A549 (cell line): Measurements from ENCODE around the gene MAZ. TPM values are rescaled to one million over a fixed set of nuclear protein-coding genes. Genes with fewer than 3 reads are reported as not detected.

ENCODE experiments used
- ATAC-seq, 2 experiments: fragments of 200-7000 bp in 1 of 2; fragments of >200 bp in 1 of 2; cut with Nextera tagmentation in 1 of 2; cut with Tn5 transposase in 1 of 2; 3 replicates each; pipeline versions ENCODE4 v1.8.0 to v1.9.1; 2018 to 2020; ENCODE audit warnings: mild to moderate bottlenecking in 1 of 2, moderate library complexity in 1 of 2
- CTCF ChIA-PET: fragments of 300-600 bp; sonication (Branson Sonifier 250); formaldehyde crosslinking; extraction: SDS; loops from one replicate; lab custom pipeline; 2021; ENCODE audit warnings: antibody characterized with exemption, inconsistent platforms; lab: Yijun Ruan, JAX
- POLR2A ChIA-PET: fragments of 350-600 bp; formaldehyde crosslinking; extraction: SDS; loops from one replicate; lab custom pipeline; 2021; ENCODE audit warnings: antibody characterized with exemption, inconsistent platforms; lab: Yijun Ruan, JAX
- DNase-seq, 2 experiments: peaks; one replicate each; pipeline versions ENCODE4 v3.0.0 to v3.0.0-alpha.2; 2011 to 2016; ENCODE audit warnings: low read depth in 1 of 2, low spot score in 1 of 2
- FAIRE-seq: peaks from 2 replicates; lab custom pipeline; 2011; peaks lifted over from hg19 to GRCh38; lab: Jason Lieb, UNC
- H3K27ac ChIP-seq, 2 experiments: fragments of >200 bp; sonication (Bioruptor Twin); formaldehyde crosslinking; 3 replicates each; pipeline ENCODE4 v1.5.1; 2016 to 2017
- H3K4me1 ChIP-seq: fragments of >200 bp; sonication (Bioruptor Twin); formaldehyde crosslinking; 3 replicates; pipeline ENCODE4 v1.6.1; 2016
- H3K4me2 ChIP-seq: fragments of >200 bp; sonication (Bioruptor Twin); formaldehyde crosslinking; 3 replicates; pipeline ENCODE4 v1.6.1; 2016
- H3K4me3 ChIP-seq: fragments of >200 bp; sonication (Bioruptor Twin); formaldehyde crosslinking; 3 replicates; pipeline ENCODE4 v1.5.1; 2016
- H3K9me3 ChIP-seq: fragments of >200 bp; sonication (Bioruptor Twin); formaldehyde crosslinking; 3 replicates; pipeline ENCODE4 v1.6.1; 2016
- CHD2 ChIP-seq: fragments of 150-350 bp; IDR thresholded peaks from 2 replicates; pipeline ENCODE4 v1.6.1; 2014; ENCODE audit warnings: low read length; ENCODE audit not compliant: partially characterized antibody
- CHD4 ChIP-seq: fragments of 200-600 bp; sonication (generic); IDR thresholded peaks from 2 replicates; pipeline ENCODE4 v1.6.1; 2016; ENCODE audit warnings: antibody characterized with exemption, mild to moderate bottlenecking, borderline replicate concordance
- EHMT2 ChIP-seq: fragments of 200-600 bp; sonication (generic); IDR thresholded peaks from 2 replicates; pipeline ENCODE4 v1.6.1; 2016; ENCODE audit warnings: antibody characterized with exemption, low read depth, mild to moderate bottlenecking, moderate library complexity
- ESRRA ChIP-seq: fragments of 150-350 bp; IDR thresholded peaks from 2 replicates; pipeline ENCODE4 v1.6.1; 2014; ENCODE audit warnings: mild to moderate bottlenecking, low read length, borderline replicate concordance
- GATA3 ChIP-seq: IDR thresholded peaks from 2 replicates; pipeline ENCODE4 v1.6.1; 2012; ENCODE audit warnings: borderline replicate concordance
- HDAC2 ChIP-seq: fragments of 200-600 bp; sonication (generic); IDR thresholded peaks from 2 replicates; pipeline ENCODE4 v1.6.1; 2016
- HEYL ChIP-seq: fragments of 250-450 bp; sonication (Bioruptor Pico); IDR thresholded peaks from 2 replicates; pipeline ENCODE4 v1.8.0; 2021; ENCODE audit warnings: mild to moderate bottlenecking, moderate library complexity
- HOXA7 ChIP-seq: fragments of 250-450 bp; sonication (Bioruptor Pico); IDR thresholded peaks from 2 replicates; pipeline ENCODE4 v1.5.0; 2020; ENCODE audit warnings: mild to moderate bottlenecking, moderate library complexity
- HOXB13 ChIP-seq: fragments of 250-450 bp; sonication (Bioruptor Pico); IDR thresholded peaks from 2 replicates; pipeline ENCODE4 v1.5.0; 2020; ENCODE audit warnings: low read depth, mild to moderate bottlenecking, moderate library complexity
- KDM5A ChIP-seq: fragments of 200-600 bp; sonication (generic); IDR thresholded peaks from 2 replicates; pipeline ENCODE4 v1.6.1; 2016; ENCODE audit warnings: antibody characterized with exemption, mild to moderate bottlenecking
- MAFK ChIP-seq: fragments of 450-650 bp; IDR thresholded peaks from 2 replicates; pipeline ENCODE4 v1.6.1; 2014; ENCODE audit not compliant: partially characterized antibody
- RCOR1 ChIP-seq: fragments of 150-350 bp; IDR thresholded peaks from 2 replicates; pipeline ENCODE4 v1.6.1; 2014; ENCODE audit warnings: antibody characterized with exemption, low read length, low read depth
- RFX5 ChIP-seq: fragments of 450-650 bp; IDR thresholded peaks from 2 replicates; pipeline ENCODE4 v1.7.1; 2014; ENCODE audit warnings: antibody characterized with exemption, mild to moderate bottlenecking, moderate library complexity
- SREBF2 ChIP-seq: fragments of 450-650 bp; IDR thresholded peaks from 2 replicates; pipeline ENCODE4 v1.6.1; 2014; ENCODE audit warnings: mild to moderate bottlenecking, moderate library complexity
- ZFP36 ChIP-seq: fragments of 450-650 bp; IDR thresholded peaks from 2 replicates; pipeline ENCODE4 v1.6.1; 2014; ENCODE audit warnings: borderline replicate concordance; ENCODE audit not compliant: partially characterized antibody
- WGBS: methylation state at CpG from one replicate; pipeline ENCODE4 v1.1.6; 2017; ENCODE audit errors: missing lambda C conversion rate; 5-methylcytosine and 5-hydroxymethylcytosine counted together
- polyA plus RNA-seq, 4 experiments: library from polyadenylated mRNA; depleted of rRNA in 3 of 4; stranded (reverse); fragments of >200 nt; fragmentation: RNase III in 1 of 4; extraction: RNeasy Plus Mini Kit Qiagen cat#74134 plus additional on column Dnase treatment in 1 of 4; gene quantifications; 2 replicates in 3 of 4; 3 replicates in 1 of 4; pipeline ENCODE4 v1.2.3, GENCODE V29; 2011 to 2017
- TF ChIP-seq, protein P1 (sequence below): IDR thresholded peaks from 2 replicates; pipeline ENCODE4 v1.6.1; 2012; ENCODE audit warnings: low read depth, borderline replicate concordance
- TF ChIP-seq, protein P2 (sequence below): IDR thresholded peaks from 2 replicates; pipeline ENCODE4 v1.6.1; 2012
- TF ChIP-seq, protein P3 (sequence below): fragments of 150-350 bp; IDR thresholded peaks from 2 replicates; pipeline ENCODE4 v1.6.1; 2014; ENCODE audit warnings: low read depth, mild to moderate bottlenecking, low read length
- TF ChIP-seq, protein P4 (sequence below): fragments of >200 bp; sonication (Bioruptor Twin); formaldehyde crosslinking; IDR thresholded peaks from 2 replicates; pipeline ENCODE4 v1.6.1; 2016
- TF ChIP-seq, protein P5 (sequence below): fragments of >200 bp; sonication (Bioruptor Twin); formaldehyde crosslinking; IDR thresholded peaks from 3 replicates; pipeline ENCODE4 v1.6.1; 2016

Gene MAZ
- polyA plus RNA-seq, 2 of the 4 experiments (the other 2 are of a cell fraction), result 79.6 to 231 TPM

DNA sequence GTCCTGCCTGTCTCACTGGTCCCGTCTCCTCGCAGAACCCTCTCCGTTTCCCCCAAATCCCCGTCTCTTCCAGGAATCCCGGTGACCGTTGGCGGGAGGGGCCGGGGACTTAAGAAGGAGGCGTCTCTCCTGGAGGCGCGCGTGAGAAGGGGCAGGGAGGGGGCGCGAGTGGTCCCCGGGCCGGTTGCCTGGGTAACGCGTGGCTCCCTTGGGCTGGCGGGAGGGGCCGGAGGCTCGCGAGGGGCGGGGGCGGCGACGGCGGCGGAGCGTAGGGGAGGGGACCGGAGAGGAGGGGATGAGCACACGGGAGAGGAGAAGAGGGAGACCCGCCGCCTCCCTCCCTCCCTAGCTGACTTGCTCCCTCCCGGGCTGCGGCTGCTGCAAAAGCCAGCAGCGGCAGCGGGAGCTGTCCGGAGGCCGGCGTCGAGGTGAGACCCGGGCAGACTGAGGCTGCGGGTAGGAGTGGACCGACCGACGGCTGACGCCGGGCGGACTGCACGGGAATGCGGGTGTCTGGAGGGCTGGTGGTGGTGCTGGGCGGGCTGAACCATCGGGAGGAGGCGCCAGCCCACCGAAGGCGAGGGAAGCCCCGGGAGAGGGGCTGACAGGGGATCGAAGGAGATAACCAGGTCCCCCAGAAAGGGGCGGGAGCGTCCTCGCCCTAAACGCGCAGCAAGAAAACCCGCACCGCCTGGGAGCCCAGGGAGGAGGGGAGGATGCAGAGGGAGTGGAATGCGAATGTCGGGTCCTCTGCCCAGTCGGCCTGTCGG lies 5.8 kb downstream of the MAZ start, which contains the start of gene PRRT2:
PRRT2 (plus strand) TSS at position 298 of the 770 bp plus-strand sequence. CDS start 862 bp downstream, outside the sequence.
- DNase-seq (no peak), ATAC-seq (peak; percentile 0 to 2; a peak in 3 of 6 replicates), FAIRE-seq (no peak)
- Histone ChIP-seq H3K27ac (peak within 1 kb of the TSS; percentile 56 to 98), H3K9me3 (no peaks in the 10 kb centered on the region), H3K4me1 (peaks cover 47% of the 10 kb centered on the region), H3K4me3 (peak within 1 kb of the TSS; percentile 43), H3K4me2 (peak within 1 kb of the TSS; percentile 94)
- ChIA-PET POLR2A (interaction anchor here (0.5 to 0.9 kb wide), 2 partner anchors 161 to 345 kb away, joined by 3 to 4 read pairs; partner anchors contain the start of gene TAOK2), CTCF (interaction anchor here (0.6 to 24.4 kb wide), 6 partner anchors 15 to 220 kb away, joined by 3 to 568 read pairs (median 4); partner anchors contain the start of gene KIF22)
- no peak for TF ChIP-seq HDAC2
- no peak for TF ChIP-seq MAFK
- no peak for TF ChIP-seq HOXB13 (CRISPR knock-in tag)
- no peak for TF ChIP-seq RCOR1
- TF ChIP-seq, protein P1, sequence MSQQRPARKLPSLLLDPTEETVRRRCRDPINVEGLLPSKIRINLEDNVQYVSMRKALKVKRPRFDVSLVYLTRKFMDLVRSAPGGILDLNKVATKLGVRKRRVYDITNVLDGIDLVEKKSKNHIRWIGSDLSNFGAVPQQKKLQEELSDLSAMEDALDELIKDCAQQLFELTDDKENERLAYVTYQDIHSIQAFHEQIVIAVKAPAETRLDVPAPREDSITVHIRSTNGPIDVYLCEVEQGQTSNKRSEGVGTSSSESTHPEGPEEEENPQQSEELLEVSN, result peak; percentile 15; the same call in 1 of the 2 replicates
- TF ChIP-seq KDM5A, result no peak
- TF ChIP-seq, protein P2, sequence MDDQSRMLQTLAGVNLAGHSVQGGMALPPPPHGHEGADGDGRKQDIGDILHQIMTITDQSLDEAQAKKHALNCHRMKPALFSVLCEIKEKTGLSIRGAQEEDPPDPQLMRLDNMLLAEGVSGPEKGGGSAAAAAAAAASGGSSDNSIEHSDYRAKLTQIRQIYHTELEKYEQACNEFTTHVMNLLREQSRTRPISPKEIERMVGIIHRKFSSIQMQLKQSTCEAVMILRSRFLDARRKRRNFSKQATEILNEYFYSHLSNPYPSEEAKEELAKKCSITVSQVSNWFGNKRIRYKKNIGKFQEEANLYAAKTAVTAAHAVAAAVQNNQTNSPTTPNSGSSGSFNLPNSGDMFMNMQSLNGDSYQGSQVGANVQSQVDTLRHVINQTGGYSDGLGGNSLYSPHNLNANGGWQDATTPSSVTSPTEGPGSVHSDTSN, result 0 out of 2 replicates have a peak, but pooled peaks have one; percentile 20
- TF ChIP-seq ESRRA, result no peak
- 26% methylated on average over 34 of the region's 69 CpGs for WGBS

DNA sequence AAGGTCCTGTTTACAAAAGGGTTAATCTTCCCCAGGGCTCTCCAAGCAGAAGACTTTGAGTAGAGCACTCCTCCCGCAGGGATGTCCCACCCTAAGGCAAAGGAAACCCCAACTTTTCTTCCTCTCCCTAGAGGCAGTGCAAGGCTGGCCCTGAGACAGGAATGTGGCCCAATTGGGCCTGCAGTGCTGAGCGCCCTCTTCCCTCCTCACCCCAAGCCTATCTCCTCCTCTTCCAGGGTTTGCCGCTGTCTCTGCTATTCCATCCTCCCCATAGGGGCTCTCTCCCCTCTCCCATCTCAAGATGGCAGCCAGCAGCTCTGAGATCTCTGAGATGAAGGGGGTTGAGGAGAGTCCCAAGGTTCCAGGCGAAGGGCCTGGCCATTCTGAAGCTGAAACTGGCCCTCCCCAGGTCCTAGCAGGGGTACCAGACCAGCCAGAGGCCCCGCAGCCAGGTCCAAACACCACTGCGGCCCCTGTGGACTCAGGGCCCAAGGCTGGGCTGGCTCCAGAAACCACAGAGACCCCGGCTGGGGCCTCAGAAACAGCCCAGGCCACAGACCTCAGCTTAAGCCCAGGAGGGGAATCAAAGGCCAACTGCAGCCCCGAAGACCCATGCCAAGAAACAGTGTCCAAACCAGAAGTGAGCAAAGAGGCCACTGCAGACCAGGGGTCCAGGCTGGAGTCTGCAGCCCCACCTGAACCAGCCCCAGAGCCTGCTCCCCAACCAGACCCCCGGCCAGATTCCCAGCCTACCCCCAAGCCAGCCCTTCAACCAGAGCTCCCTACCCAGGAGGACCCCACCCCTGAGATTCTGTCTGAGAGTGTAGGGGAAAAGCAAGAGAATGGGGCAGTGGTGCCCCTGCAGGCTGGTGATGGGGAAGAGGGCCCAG lies 6.7 kb downstream of the MAZ start:
- H3K27ac ChIP-seq, result peak overlapping the region in 1 of 2 experiments; percentile 88; a peak in 2 of 6 replicates
- ChIA-PET POLR2A (no interaction called here), CTCF (interaction anchor here (0.6 to 24.4 kb wide), 6 partner anchors 14 to 219 kb away, joined by 3 to 568 read pairs (median 4); partner anchors contain the start of gene KIF22)
- TF ChIP-seq CHD4, result no peak
- TF ChIP-seq, protein P3, sequence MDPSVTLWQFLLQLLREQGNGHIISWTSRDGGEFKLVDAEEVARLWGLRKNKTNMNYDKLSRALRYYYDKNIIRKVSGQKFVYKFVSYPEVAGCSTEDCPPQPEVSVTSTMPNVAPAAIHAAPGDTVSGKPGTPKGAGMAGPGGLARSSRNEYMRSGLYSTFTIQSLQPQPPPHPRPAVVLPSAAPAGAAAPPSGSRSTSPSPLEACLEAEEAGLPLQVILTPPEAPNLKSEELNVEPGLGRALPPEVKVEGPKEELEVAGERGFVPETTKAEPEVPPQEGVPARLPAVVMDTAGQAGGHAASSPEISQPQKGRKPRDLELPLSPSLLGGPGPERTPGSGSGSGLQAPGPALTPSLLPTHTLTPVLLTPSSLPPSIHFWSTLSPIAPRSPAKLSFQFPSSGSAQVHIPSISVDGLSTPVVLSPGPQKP, result no peak
- TF ChIP-seq, protein P4, sequence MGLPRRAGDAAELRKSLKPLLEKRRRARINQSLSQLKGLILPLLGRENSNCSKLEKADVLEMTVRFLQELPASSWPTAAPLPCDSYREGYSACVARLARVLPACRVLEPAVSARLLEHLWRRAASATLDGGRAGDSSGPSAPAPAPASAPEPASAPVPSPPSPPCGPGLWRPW, result no peak
- peaks cover 55% of the 10 kb centered on the region for H3K4me1 ChIP-seq
- no peak overlapping the region for H3K4me3 ChIP-seq
- FAIRE-seq (no peak), DNase-seq (no peak), ATAC-seq (no peak)
- H3K9me3 ChIP-seq, result no peaks in the 10 kb centered on the region
- H3K4me2 ChIP-seq, result peak overlapping the region; percentile 94
- 84% methylated on average over 7 of the region's 9 CpGs for WGBS

DNA sequence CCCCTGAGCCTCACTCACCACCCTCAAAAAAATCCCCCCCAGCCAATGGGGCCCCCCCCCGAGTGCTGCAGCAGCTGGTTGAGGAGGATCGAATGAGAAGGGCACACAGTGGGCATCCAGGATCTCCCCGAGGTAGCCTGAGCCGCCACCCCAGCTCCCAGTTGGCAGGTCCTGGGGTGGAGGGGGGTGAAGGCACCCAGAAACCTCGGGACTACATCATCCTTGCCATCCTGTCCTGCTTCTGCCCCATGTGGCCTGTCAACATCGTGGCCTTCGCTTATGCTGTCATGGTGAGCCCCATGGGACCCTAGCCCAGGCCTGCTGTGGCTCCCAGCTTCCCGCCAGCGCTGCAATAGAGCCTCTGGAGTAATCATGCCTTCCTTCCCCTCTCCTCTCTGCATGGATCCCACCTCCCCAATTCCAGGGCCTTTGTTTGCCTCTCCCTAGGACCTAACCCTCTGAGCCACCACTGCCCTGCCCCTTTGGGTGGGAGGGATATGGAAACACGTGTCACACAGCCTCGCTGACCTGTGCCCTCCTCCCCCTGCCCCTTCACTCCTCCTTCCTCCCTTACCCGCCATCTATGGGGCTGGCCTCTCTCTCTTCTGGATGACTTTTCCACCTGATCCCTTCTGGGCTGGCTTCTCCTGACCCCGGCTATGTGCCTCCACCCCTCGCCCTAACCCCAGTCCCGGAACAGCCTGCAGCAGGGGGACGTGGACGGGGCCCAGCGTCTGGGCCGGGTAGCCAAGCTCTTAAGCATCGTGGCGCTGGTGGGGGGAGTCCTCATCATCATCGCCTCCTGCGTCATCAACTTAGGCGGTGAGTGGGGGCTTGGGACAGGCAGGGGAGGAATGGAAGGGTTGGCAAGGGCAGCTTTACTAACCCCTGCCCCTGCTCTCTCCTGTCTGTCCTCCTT lies 7.6 kb downstream of the MAZ start:
- Histone ChIP-seq H3K27ac (no peak overlapping the region), H3K4me1 (peaks cover 49% of the 10 kb centered on the region), H3K9me3 (no peaks in the 10 kb centered on the region), H3K4me2 (no peak overlapping the region), H3K4me3 (no peak overlapping the region)
- WGBS, result 87% methylated on average over 24 of the region's 24 CpGs
- ChIA-PET POLR2A (no interaction called here), CTCF (interaction anchor here (0.6 to 24.4 kb wide), 5 partner anchors 13 to 208 kb away, joined by 3 to 568 read pairs (median 3); partner anchors contain the start of gene KIF22)
- no peak for ATAC-seq
- no peak for FAIRE-seq
- DNase-seq, result no peak
- TF ChIP-seq, protein P3, result no peak
- TF ChIP-seq GATA3 (no peak), HOXA7 (CRISPR knock-in tag) (no peak), CHD2 (no peak), HEYL (CRISPR knock-in tag) (no peak), ESRRA (no peak), ZFP36 (no peak), RFX5 (no peak), EHMT2 (no peak), SREBF2 (no peak)
- TF ChIP-seq, protein P5, sequence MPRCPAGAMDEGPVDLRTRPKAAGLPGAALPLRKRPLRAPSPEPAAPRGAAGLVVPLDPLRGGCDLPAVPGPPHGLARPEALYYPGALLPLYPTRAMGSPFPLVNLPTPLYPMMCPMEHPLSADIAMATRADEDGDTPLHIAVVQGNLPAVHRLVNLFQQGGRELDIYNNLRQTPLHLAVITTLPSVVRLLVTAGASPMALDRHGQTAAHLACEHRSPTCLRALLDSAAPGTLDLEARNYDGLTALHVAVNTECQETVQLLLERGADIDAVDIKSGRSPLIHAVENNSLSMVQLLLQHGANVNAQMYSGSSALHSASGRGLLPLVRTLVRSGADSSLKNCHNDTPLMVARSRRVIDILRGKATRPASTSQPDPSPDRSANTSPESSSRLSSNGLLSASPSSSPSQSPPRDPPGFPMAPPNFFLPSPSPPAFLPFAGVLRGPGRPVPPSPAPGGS, result no peak
- TF ChIP-seq, protein P2, result no peak
